22Rv1 (cell line): ENCODE measurements around the gene ZFX.

ENCODE experiments used
- ZFX ChIP-seq: fragments of 450-650 bp; IDR thresholded peaks from 2 replicates; pipeline ENCODE4 v1.6.1; 2017; ENCODE audit warnings: antibody characterized with exemption, borderline replicate concordance
- TF ChIP-seq, protein P1 (sequence below): fragments of 450-650 bp; IDR thresholded peaks from 2 replicates; pipeline ENCODE4 v1.5.1; 2017; ENCODE audit warnings: mild to moderate bottlenecking

DNA sequence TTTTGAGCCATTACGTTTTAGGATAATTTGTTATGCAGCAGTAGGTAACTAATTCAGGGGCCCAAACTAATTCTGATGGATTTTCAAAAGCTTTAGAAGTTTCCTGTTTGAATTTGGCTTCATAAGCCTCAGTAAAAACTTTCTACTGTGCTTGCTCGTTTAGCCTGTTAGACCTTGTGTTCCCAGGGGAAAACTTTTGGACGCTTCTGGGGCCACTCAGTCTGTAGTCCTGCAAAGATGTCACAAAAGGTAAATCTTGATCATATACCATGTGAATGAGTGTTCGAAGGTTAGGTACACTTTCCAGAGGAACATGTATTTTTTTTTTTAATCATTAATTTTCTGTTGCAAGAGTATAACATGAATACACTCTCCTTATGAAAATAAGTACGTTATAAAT is 93.7 kb downstream of the ZFX start:
- TF ChIP-seq, protein P1, sequence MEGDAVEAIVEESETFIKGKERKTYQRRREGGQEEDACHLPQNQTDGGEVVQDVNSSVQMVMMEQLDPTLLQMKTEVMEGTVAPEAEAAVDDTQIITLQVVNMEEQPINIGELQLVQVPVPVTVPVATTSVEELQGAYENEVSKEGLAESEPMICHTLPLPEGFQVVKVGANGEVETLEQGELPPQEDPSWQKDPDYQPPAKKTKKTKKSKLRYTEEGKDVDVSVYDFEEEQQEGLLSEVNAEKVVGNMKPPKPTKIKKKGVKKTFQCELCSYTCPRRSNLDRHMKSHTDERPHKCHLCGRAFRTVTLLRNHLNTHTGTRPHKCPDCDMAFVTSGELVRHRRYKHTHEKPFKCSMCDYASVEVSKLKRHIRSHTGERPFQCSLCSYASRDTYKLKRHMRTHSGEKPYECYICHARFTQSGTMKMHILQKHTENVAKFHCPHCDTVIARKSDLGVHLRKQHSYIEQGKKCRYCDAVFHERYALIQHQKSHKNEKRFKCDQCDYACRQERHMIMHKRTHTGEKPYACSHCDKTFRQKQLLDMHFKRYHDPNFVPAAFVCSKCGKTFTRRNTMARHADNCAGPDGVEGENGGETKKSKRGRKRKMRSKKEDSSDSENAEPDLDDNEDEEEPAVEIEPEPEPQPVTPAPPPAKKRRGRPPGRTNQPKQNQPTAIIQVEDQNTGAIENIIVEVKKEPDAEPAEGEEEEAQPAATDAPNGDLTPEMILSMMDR, result no peak
- TF ChIP-seq ZFX, result no peak
